GM12878 (cell line): ENCODE data around the gene PRR32.

ENCODE experiments used
- CHD2 ChIP-seq: IDR thresholded peaks from 2 replicates; pipeline ENCODE4 v1.6.1; 2011; ENCODE audit warnings: low read depth, low read length, improper control_type of control experiment, borderline replicate concordance
- POLR2AphosphoS5 ChIP-seq: IDR thresholded peaks from 2 replicates; pipeline ENCODE4 v1.6.1; 2011; ENCODE audit warnings: mild to moderate bottlenecking, low read length, inconsistent platforms
- ZNF207 ChIP-seq: fragments of 450-650 bp; IDR thresholded peaks from 2 replicates; pipeline ENCODE4 v1.6.1; 2014; ENCODE audit warnings: antibody characterized with exemption, mild to moderate bottlenecking, borderline replicate concordance
- TF ChIP-seq, protein P1 (sequence below), 3 experiments: IDR thresholded peaks in 2 of 3; conservative IDR thresholded peaks in 1 of 3; 2 replicates each; pipeline ENCODE4 v1.5.1; 2011; ENCODE audit warnings: low read depth in 3 of 3, low read length in 3 of 3, mild to moderate bottlenecking in 3 of 3, control low read depth in 2 of 3, moderate library complexity in 2 of 3, inconsistent platforms in 1 of 3, mixed read lengths in 1 of 3; ENCODE audit not compliant: control insufficient read depth in 2 of 3, insufficient read depth in 1 of 3; ENCODE audit errors: extremely low read depth in 1 of 3
- TF ChIP-seq, protein P2 (sequence below): IDR thresholded peaks from 2 replicates; pipeline ENCODE4 v1.6.1; 2012; ENCODE audit warnings: mild to moderate bottlenecking, low read depth, low read length

DNA sequence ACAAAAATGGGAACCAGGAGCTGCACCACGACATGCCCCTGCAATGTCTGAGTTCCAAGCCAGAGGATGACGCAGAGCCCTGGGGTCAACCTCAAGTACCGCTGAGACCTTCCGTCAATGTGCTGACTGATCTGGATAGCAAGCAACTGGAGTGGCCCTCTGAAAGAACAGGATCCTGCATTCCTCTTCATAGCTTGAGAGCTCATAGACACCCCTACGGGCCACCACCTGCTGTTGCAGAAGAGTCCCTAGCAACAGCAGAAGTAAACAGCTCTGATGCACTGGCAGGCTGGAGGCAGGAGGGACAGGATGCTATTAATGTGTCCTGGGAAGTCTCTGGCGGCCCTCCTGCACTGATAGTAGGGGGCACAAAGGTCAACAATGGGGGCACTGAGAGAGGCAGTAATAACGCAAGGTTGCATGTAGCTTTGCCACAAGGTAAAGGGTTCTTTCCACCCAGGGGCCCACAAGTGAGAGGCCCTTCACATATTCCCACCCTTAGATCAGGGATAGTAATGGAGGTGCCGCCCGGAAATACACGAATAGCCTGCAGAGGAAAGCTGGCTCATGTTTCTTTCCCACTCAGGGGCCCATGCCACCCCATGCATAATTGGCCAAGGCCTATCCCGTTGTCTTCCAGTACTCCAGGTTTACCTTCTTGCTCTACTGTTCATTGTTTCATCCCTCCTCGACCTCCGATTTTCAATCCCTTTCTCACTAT lies 1.3 kb downstream of the PRR32 start:
- TF ChIP-seq CHD2, result no peak
- TF ChIP-seq, protein P1, sequence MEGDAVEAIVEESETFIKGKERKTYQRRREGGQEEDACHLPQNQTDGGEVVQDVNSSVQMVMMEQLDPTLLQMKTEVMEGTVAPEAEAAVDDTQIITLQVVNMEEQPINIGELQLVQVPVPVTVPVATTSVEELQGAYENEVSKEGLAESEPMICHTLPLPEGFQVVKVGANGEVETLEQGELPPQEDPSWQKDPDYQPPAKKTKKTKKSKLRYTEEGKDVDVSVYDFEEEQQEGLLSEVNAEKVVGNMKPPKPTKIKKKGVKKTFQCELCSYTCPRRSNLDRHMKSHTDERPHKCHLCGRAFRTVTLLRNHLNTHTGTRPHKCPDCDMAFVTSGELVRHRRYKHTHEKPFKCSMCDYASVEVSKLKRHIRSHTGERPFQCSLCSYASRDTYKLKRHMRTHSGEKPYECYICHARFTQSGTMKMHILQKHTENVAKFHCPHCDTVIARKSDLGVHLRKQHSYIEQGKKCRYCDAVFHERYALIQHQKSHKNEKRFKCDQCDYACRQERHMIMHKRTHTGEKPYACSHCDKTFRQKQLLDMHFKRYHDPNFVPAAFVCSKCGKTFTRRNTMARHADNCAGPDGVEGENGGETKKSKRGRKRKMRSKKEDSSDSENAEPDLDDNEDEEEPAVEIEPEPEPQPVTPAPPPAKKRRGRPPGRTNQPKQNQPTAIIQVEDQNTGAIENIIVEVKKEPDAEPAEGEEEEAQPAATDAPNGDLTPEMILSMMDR (IDR thresholded peaks at IDR 0.05 in 2 of 3, conservative IDR thresholded peaks at IDR 0.05 in 1 of 3; ENCODE audit: control insufficient read depth in 2 of 3, extremely low read depth in 1 of 3, insufficient read depth in 1 of 3, low read depth in 3 of 3, low read length in 3 of 3), result no peak
- TF ChIP-seq ZNF207, result no peak
- TF ChIP-seq, protein P2, sequence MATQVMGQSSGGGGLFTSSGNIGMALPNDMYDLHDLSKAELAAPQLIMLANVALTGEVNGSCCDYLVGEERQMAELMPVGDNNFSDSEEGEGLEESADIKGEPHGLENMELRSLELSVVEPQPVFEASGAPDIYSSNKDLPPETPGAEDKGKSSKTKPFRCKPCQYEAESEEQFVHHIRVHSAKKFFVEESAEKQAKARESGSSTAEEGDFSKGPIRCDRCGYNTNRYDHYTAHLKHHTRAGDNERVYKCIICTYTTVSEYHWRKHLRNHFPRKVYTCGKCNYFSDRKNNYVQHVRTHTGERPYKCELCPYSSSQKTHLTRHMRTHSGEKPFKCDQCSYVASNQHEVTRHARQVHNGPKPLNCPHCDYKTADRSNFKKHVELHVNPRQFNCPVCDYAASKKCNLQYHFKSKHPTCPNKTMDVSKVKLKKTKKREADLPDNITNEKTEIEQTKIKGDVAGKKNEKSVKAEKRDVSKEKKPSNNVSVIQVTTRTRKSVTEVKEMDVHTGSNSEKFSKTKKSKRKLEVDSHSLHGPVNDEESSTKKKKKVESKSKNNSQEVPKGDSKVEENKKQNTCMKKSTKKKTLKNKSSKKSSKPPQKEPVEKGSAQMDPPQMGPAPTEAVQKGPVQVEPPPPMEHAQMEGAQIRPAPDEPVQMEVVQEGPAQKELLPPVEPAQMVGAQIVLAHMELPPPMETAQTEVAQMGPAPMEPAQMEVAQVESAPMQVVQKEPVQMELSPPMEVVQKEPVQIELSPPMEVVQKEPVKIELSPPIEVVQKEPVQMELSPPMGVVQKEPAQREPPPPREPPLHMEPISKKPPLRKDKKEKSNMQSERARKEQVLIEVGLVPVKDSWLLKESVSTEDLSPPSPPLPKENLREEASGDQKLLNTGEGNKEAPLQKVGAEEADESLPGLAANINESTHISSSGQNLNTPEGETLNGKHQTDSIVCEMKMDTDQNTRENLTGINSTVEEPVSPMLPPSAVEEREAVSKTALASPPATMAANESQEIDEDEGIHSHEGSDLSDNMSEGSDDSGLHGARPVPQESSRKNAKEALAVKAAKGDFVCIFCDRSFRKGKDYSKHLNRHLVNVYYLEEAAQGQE, result no peak
- no peak for TF ChIP-seq POLR2AphosphoS5
